SK-N-SH (cell line): ENCODE data around the gene VDAC1. TPM values are rescaled to one million over a fixed set of nuclear protein-coding genes. Genes with fewer than 3 reads are reported as not detected.

Experiments
- CTCF ChIA-PET: fragments of 300-600, 350-600 bp; formaldehyde crosslinking; extraction: SDS; loops from one replicate; lab custom pipeline; 2021; lab: Yijun Ruan, JAX
- POLR2A ChIA-PET: fragments of 350-600 bp; sonication (Branson Sonifier 250); formaldehyde crosslinking; extraction: SDS; loops from one replicate; lab custom pipeline; 2020; ENCODE audit warnings: antibody characterized with exemption, inconsistent platforms; lab: Yijun Ruan, JAX
- DNase-seq: peaks from one replicate; pipeline ENCODE4 v3.0.0; 2012
- H2AFZ ChIP-seq: fragments of 200-600 bp; sonication (generic); 2 replicates; pipeline ENCODE4 v1.8.1; 2016; ENCODE audit warnings: antibody characterized with exemption, mild to moderate bottlenecking, low read depth
- H3F3A ChIP-seq: fragments of 200-600 bp; sonication (generic); replicated peaks from 2 replicates; pipeline ENCODE3; 2016; ENCODE audit warnings: antibody characterized with exemption, mild to moderate bottlenecking; ENCODE audit not compliant: insufficient read depth
- H3K27ac ChIP-seq, 2 experiments: fragments of 200-500 bp in 1 of 2; fragments of 200-600 bp in 1 of 2; sonication (Bioruptor generic) in 1 of 2; sonication (generic), shearing (Covaris generic) in 1 of 2; 2 replicates each; pipeline versions ENCODE4 v1.5.1 to v1.6.1; 2014 to 2016; ENCODE audit warnings: low read depth in 2 of 2, inconsistent platforms in 1 of 2, low read length in 1 of 2, mild to moderate bottlenecking in 1 of 2, mixed read lengths in 1 of 2
- H3K27me3 ChIP-seq: fragments of 200-600 bp; sonication (generic), shearing (Covaris generic); 2 replicates; pipeline ENCODE4 v1.6.1; 2016; ENCODE audit warnings: mixed run types; ENCODE audit not compliant: insufficient read depth
- H3K36me3 ChIP-seq, 2 experiments: fragments of 200-500 bp in 1 of 2; fragments of 200-600 bp in 1 of 2; sonication (Bioruptor generic) in 1 of 2; sonication (generic) in 1 of 2; replicated peaks in 1 of 2; 2 replicates each; pipeline versions ENCODE3 to v1.5.1; 2014 to 2016; ENCODE audit warnings: low read length in 1 of 2, mild to moderate bottlenecking in 1 of 2; ENCODE audit not compliant: insufficient read depth in 2 of 2, control insufficient read depth in 1 of 2
- H3K4me1 ChIP-seq, 2 experiments: fragments of 200-500 bp in 1 of 2; fragments of 200-600 bp in 1 of 2; sonication (Bioruptor generic) in 1 of 2; sonication (generic), shearing (Covaris generic) in 1 of 2; 2 replicates each; pipeline versions ENCODE4 v1.5.1 to v1.6.1; 2014 to 2016; ENCODE audit warnings: low read depth in 1 of 2, low read length in 1 of 2, mixed run types in 1 of 2; ENCODE audit not compliant: insufficient read depth in 2 of 2, control insufficient read depth in 1 of 2
- H3K4me2 ChIP-seq: fragments of 200-600 bp; sonication (generic), shearing (Covaris generic); 2 replicates; pipeline ENCODE4 v1.6.1; 2017; ENCODE audit warnings: mixed run types
- H3K4me3 ChIP-seq, 2 experiments: fragments of 200-500 bp in 1 of 2; fragments of 200-600 bp in 1 of 2; sonication (Bioruptor generic) in 1 of 2; sonication (generic), shearing (Covaris generic) in 1 of 2; 2 replicates each; pipeline versions ENCODE4 v1.5.1 to v1.8.1; 2014 to 2016; ENCODE audit warnings: low read depth in 2 of 2, inconsistent platforms in 1 of 2, low read length in 1 of 2, mild to moderate bottlenecking in 1 of 2, mixed read lengths in 1 of 2, moderate library complexity in 1 of 2
- H3K79me2 ChIP-seq: fragments of 200-600 bp; sonication (generic); 2 replicates; pipeline ENCODE4 v1.8.1; 2017; ENCODE audit warnings: mild to moderate bottlenecking; ENCODE audit not compliant: insufficient read depth
- H3K9ac ChIP-seq: fragments of 200-600 bp; sonication (generic); 2 replicates; pipeline ENCODE4 v1.6.1; 2017; ENCODE audit warnings: mixed run types
- H3K9me2 ChIP-seq: fragments of 200-600 bp; sonication (generic); 2 replicates; pipeline ENCODE4 v1.6.1; 2017; ENCODE audit warnings: mixed run types
- H3K9me3 ChIP-seq: fragments of 200-600 bp; sonication (generic); 2 replicates; pipeline ENCODE4 v1.6.1; 2017; ENCODE audit warnings: mixed run types, mild to moderate bottlenecking, moderate library complexity
- H4K20me1 ChIP-seq: fragments of 200-600 bp; sonication (generic); 2 replicates; pipeline ENCODE4 v1.6.1; 2017; ENCODE audit warnings: mild to moderate bottlenecking, mixed run types; ENCODE audit not compliant: insufficient read depth
- CHD2 ChIP-seq: fragments of 150-350 bp; IDR thresholded peaks from 2 replicates; pipeline ENCODE4 v1.6.1; 2018; ENCODE audit warnings: low read length; ENCODE audit not compliant: partially characterized antibody
- CTCF ChIP-seq: fragments of 200-600 bp; sonication (generic); IDR thresholded peaks from 2 replicates; pipeline ENCODE4 v1.6.1; 2017; ENCODE audit warnings: antibody characterized with exemption, mild to moderate bottlenecking, moderate library complexity
- FOSL2 ChIP-seq: IDR thresholded peaks from 2 replicates; pipeline ENCODE4 v1.4.0; 2012; ENCODE audit warnings: low read depth, mild to moderate bottlenecking, moderate library complexity, borderline replicate concordance
- FOXM1 ChIP-seq: IDR thresholded peaks from 2 replicates; pipeline ENCODE4 v1.4.0; 2012; ENCODE audit warnings: low read depth, mild to moderate bottlenecking
- GABPA ChIP-seq: IDR thresholded peaks from 2 replicates; pipeline ENCODE4 v1.4.0; 2012; ENCODE audit warnings: low read depth, mild to moderate bottlenecking
- JUND ChIP-seq: IDR thresholded peaks from 2 replicates; pipeline ENCODE4 v1.4.0; 2012
- MAX ChIP-seq: IDR thresholded peaks from 2 replicates; pipeline ENCODE4 v1.4.0; 2012; ENCODE audit warnings: low read depth
- PBX3 ChIP-seq: IDR thresholded peaks from 2 replicates; pipeline ENCODE4; 2012
- POLR2AphosphoS5 ChIP-seq: IDR thresholded peaks from 2 replicates; pipeline ENCODE4 v1.6.1; 2012; ENCODE audit warnings: low read depth, low read length
- RAD21 ChIP-seq: IDR thresholded peaks from 2 replicates; pipeline ENCODE4 v1.6.1; 2012; ENCODE audit warnings: mild to moderate bottlenecking, low read length
- RCOR1 ChIP-seq: fragments of 150-350 bp; IDR thresholded peaks from 2 replicates; pipeline ENCODE4 v1.6.1; 2017; ENCODE audit warnings: antibody characterized with exemption, low read length
- REST ChIP-seq: IDR thresholded peaks from 2 replicates; pipeline ENCODE4 v1.6.1; 2012; ENCODE audit warnings: mild to moderate bottlenecking, low read depth, low read length, moderate library complexity
- RFX5 ChIP-seq: IDR thresholded peaks from 2 replicates; pipeline ENCODE4 v1.6.1; 2012; ENCODE audit warnings: mild to moderate bottlenecking, improper control_type of control experiment, low read length
- RXRA ChIP-seq: IDR thresholded peaks from 2 replicates; pipeline ENCODE4 v1.4.0; 2012; ENCODE audit warnings: low read depth, mild to moderate bottlenecking, borderline replicate concordance
- SIN3A ChIP-seq: IDR thresholded peaks from 2 replicates; pipeline ENCODE4 v1.6.1; 2012; ENCODE audit warnings: low read depth, mild to moderate bottlenecking, low read length, moderate library complexity, borderline replicate concordance
- TCF12 ChIP-seq: IDR thresholded peaks from 2 replicates; pipeline ENCODE4 v1.4.0; 2012
- TEAD4 ChIP-seq: IDR thresholded peaks from 2 replicates; pipeline ENCODE4 v1.4.0; 2012; ENCODE audit warnings: mild to moderate bottlenecking, borderline replicate concordance; ENCODE audit not compliant: insufficient read depth
- USF1 ChIP-seq: IDR thresholded peaks from 2 replicates; pipeline ENCODE4 v1.4.0; 2012; ENCODE audit warnings: low read depth, borderline replicate concordance
- WGBS: methylation state at CpG from one replicate; pipeline ENCODE4 v1.1.6; 2017; ENCODE audit warnings: low lambda C conversion rate; 5-methylcytosine and 5-hydroxymethylcytosine counted together
- polyA plus RNA-seq, 3 experiments: library from polyadenylated mRNA; depleted of rRNA; stranded (reverse); fragments of >200 nt; gene quantifications; 2 replicates each; pipeline ENCODE4 v1.2.3, GENCODE V29; 2012

Gene VDAC1
- polyA plus RNA-seq, 1 of the 3 experiments (the other 2 are of a cell fraction), result 166 TPM

GRCh38 chr5:133944263-133945185 is 60.3 kb downstream of the VDAC1 start (continued):
- TF ChIP-seq REST, result no peak

- Histone ChIP-seq H3K4me3 (no peak overlapping the region), H3K27ac (no peak overlapping the region), H3K36me3 (no peaks in the 10 kb centered on the region), H3K9me2 (no peaks in the 10 kb centered on the region), H3K4me1 (no peaks in the 10 kb centered on the region), H3K4me2 (no peak overlapping the region), H2AFZ (no peak overlapping the region), H3F3A (no peaks in the 10 kb centered on the region), H3K79me2 (no peaks in the 10 kb centered on the region), H3K9me3 (no peaks in the 10 kb centered on the region), H4K20me1 (no peaks in the 10 kb centered on the region), H3K27me3 (no peaks in the 10 kb centered on the region), H3K9ac (no peak overlapping the region)
- ChIA-PET POLR2A (no interaction called here), CTCF (interaction anchor here (1.2 to 5.6 kb wide), 8 partner anchors 10 to 831 kb away, joined by 3 to 67 read pairs (median 13); no protein-coding TSS in a partner anchor)
- DNase-seq, result no peak
- 80% methylated on average over 6 of the region's 7 CpGs for WGBS
- TF ChIP-seq RXRA, result no peak
- no peak for TF ChIP-seq SIN3A
- no peak for TF ChIP-seq JUND
- TF ChIP-seq REST, result no peak
- TF ChIP-seq PBX3, result no peak
- no peak for TF ChIP-seq USF1
- no peak for TF ChIP-seq RFX5
- no peak for TF ChIP-seq GABPA
- TF ChIP-seq CHD2, result no peak
- TF ChIP-seq CTCF, result no peak
- no peak for TF ChIP-seq TEAD4
- TF ChIP-seq TCF12, result no peak
- TF ChIP-seq POLR2AphosphoS5, result no peak
- TF ChIP-seq RCOR1, result no peak
- no peak for TF ChIP-seq FOXM1
- TF ChIP-seq RAD21, result no peak
- TF ChIP-seq FOSL2, result no peak
- TF ChIP-seq MAX, result no peak
These were observed 61.3 kb downstream of the VDAC1 start for GRCh38 chr5:133943475-133943817.
